Small intestine (tissue), 7 donors: ENCODE data around the gene AGAP3. TPM values are rescaled to one million over a fixed set of nuclear protein-coding genes. Genes with fewer than 3 reads are reported as not detected.
A peak's percentile ranks its signal among the peaks of the same experiment; 100 is the strongest.

Source experiments
- DNase-seq, 2 donors: peaks; one replicate each; pipeline versions ENCODE4 v3.0.0 to v3.0.0-alpha.2; 2013
- FAIRE-seq: peaks from 2 replicates; lab custom pipeline; 2012; peaks lifted over from hg19 to GRCh38; lab: Jason Lieb, UNC
- H3K27ac ChIP-seq, 3 donors: one replicate each; pipeline ENCODE4 v1.5.1; 2013; ENCODE audit warnings: low read length in 2 of 3, mild to moderate bottlenecking in 2 of 3, control low read depth in 1 of 3, inconsistent platforms in 1 of 3, low read depth in 1 of 3, moderate library complexity in 1 of 3
- H3K27me3 ChIP-seq, 3 donors: one replicate each; pipeline ENCODE4 v1.6.1; 2013; ENCODE audit warnings: low read length in 3 of 3, inconsistent platforms in 1 of 3; ENCODE audit not compliant: control insufficient read depth in 3 of 3, insufficient read depth in 3 of 3
- H3K36me3 ChIP-seq, 3 donors: one replicate each; pipeline ENCODE4 v1.6.1; 2013; ENCODE audit warnings: low read length in 3 of 3, inconsistent platforms in 1 of 3, low read depth in 1 of 3, mild to moderate bottlenecking in 1 of 3, moderate library complexity in 1 of 3; ENCODE audit not compliant: control insufficient read depth in 3 of 3, insufficient read depth in 2 of 3
- H3K4me1 ChIP-seq, 3 donors: one replicate each; pipeline ENCODE4 v1.6.1; 2013; ENCODE audit warnings: low read length in 2 of 3, inconsistent platforms in 1 of 3, low read depth in 1 of 3, mild to moderate bottlenecking in 1 of 3, moderate library complexity in 1 of 3; ENCODE audit not compliant: control insufficient read depth in 3 of 3, insufficient read depth in 2 of 3
- H3K4me3 ChIP-seq, 3 donors: one replicate each; pipeline ENCODE4 v1.5.1; 2013; ENCODE audit warnings: low read length in 3 of 3, control low read depth in 1 of 3, inconsistent platforms in 1 of 3, low read depth in 1 of 3, mild to moderate bottlenecking in 1 of 3, moderate library complexity in 1 of 3
- H3K9me3 ChIP-seq, 2 donors: one replicate each; pipeline ENCODE4 v1.6.1; 2013; ENCODE audit warnings: low read depth in 1 of 2, low read length in 1 of 2; ENCODE audit not compliant: control insufficient read depth in 2 of 2, insufficient read depth in 1 of 2
- WGBS, 3 donors: extraction: QIAGEN DNeasy Blood & Tissue Kit; methylation state at CpG; one replicate each; pipeline ENCODE4 v1.1.7; 2013; 5-methylcytosine and 5-hydroxymethylcytosine counted together
- polyA plus RNA-seq, 4 donors: library from polyadenylated mRNA; stranded (reverse) in 3 of 4; unstranded in 1 of 4; fragments of 200-250 nt in 3 of 4; fragments of 120-200 nt in 1 of 4; gene quantifications; one replicate each; pipeline versions ENCODE4 v1.2.1 to v1.2.3, GENCODE V29; 2013
- donor health status: healthy with polysubstance abuse.
- donor health status: control.
- donor health status: control.
- donor health status: Bipolar disorder and iron deficiency.
- donor health status: healthy.

AGAP3 gene
- polyA plus RNA-seq, 4 donors = 46.5 to 57.9 (median 54.4) TPM

- FAIRE-seq (no peak), DNase-seq (peak in 1 of 2 donors; percentile 73)
- Histone ChIP-seq H3K4me3 (no peak overlapping the region), H3K27me3 (no peaks in the 10 kb centered on the region), H3K27ac (no peak overlapping the region), H3K36me3 (peaks cover 0 to 86% (median 5%) of the 10 kb centered on the region in 3 donors), H3K4me1 (peaks cover 0 to 29% (median 0%) of the 10 kb centered on the region in 3 donors), H3K9me3 (no peaks in the 10 kb centered on the region)
- WGBS, 3 donors = 40 to 68% (median 48%) methylated on average over 15 to 19 of the region's 19 CpGs
Measured at GRCh38 chr7:151126491-151127137, 40.3 kb downstream of the AGAP3 start.

- FAIRE-seq = no peak
- Histone ChIP-seq H3K27ac (no peak overlapping the region), H3K4me3 (no peak overlapping the region), H3K36me3 (peaks cover 6 to 87% (median 9%) of the 10 kb centered on the region in 3 donors), H3K27me3 (no peaks in the 10 kb centered on the region), H3K4me1 (peaks cover 0 to 29% (median 0%) of the 10 kb centered on the region in 3 donors), H3K9me3 (peaks cover 0 to 11% of the 10 kb centered on the region in 2 donors)
- DNase-seq = no peak
- WGBS, 3 donors = 81 to 87% (median 85%) methylated on average over 12 to 14 of the region's 14 CpGs
Measured at GRCh38 chr7:151128144-151128543, 41.9 kb downstream of the AGAP3 start.

DNA sequence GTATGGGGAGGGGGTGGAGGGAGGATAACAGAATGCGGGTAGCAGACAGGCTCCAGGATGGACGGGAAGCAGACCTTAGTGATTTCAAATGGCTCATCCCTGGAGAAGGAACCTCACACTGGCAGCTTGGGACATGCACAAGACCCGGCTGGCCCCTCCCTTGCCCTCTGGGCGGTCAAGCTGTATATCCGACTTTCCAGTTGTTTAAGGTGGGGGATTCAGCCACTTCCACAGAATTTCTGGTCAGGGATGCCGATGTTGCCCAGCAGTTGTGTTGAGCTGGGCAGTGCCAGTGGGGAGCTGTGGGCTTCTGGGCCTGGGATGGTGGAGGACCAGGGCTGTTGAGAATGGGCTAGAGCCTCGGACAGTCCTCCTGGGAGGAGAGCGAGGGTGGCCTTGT lies 42.4 kb downstream of the AGAP3 start:
- H3K4me1 ChIP-seq = peaks cover 0 to 29% (median 0%) of the 10 kb centered on the region in 3 donors
- H3K36me3 ChIP-seq = peaks cover 6 to 87% (median 9%) of the 10 kb centered on the region in 3 donors
- DNase-seq (no peak), FAIRE-seq (no peak)
- WGBS, 3 donors = 89 to 91% (median 91%) methylated on average over 8 of the region's 8 CpGs
- H3K4me3 ChIP-seq = no peak overlapping the region
- H3K27ac ChIP-seq = no peak overlapping the region
- no peaks in the 10 kb centered on the region for H3K27me3 ChIP-seq
- H3K9me3 ChIP-seq = peaks cover 0 to 17% of the 10 kb centered on the region in 2 donors

GRCh38 chr7:151129117-151129959 lies 43.1 kb downstream of the AGAP3 start:
- peak; percentile 30 to 71 for DNase-seq

DNA sequence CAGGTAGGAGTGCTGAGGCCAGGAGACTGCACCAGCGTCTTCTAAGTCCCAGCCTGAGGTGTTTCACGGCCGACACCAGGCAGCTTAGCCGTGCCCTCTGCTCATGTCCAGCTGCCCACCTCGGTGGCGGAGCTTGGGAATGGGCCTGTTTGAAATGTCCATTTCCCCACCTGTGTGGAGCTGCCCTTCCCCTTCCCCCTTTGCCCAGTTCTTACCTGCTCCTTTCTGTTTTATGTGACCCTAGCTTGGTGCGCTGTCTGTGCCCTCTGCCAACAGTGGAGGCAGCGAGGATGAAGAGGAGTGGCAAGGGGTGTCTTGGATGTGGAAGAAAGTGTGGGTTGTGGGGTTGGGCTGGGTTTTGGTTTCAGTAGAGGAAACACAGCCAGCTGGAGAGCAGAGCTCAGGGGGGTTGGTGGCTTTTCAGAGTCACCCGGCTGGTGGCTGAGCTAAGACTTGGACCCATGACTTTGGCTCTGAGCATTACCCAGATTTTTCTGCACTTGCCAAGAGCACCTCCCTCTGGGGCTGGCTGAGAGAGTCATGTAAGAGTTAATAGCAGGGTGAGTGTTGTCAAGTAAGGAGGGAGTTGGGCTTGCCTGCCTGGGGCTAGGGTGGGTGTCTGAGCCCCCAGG lies 43.8 kb downstream of the AGAP3 start:
- Histone ChIP-seq H3K36me3 (peaks cover 6 to 88% (median 9%) of the 10 kb centered on the region in 3 donors), H3K9me3 (peaks cover 0 to 17% of the 10 kb centered on the region in 2 donors), H3K4me3 (no peak overlapping the region), H3K27ac (peak overlapping the region in 2 of 3 donors; percentile 20 to 59), H3K27me3 (no peaks in the 10 kb centered on the region), H3K4me1 (peaks cover 0 to 28% (median 0%) of the 10 kb centered on the region in 3 donors)
- no peak for DNase-seq
- 85 to 88% (median 88%) methylated on average over 9 of the region's 9 CpGs for WGBS, 3 donors
- no peak for FAIRE-seq

More at GRCh38 chr7:151129117-151129959, 43.1 kb downstream of the AGAP3 start:
- WGBS, 3 donors = 66 to 78% (median 70%) methylated on average over 23 to 28 of the region's 28 CpGs
- no peak for FAIRE-seq
- Histone ChIP-seq H3K36me3 (peaks cover 6 to 88% (median 9%) of the 10 kb centered on the region in 3 donors), H3K4me1 (peaks cover 0 to 29% (median 0%) of the 10 kb centered on the region in 3 donors), H3K4me3 (no peak overlapping the region), H3K9me3 (peaks cover 0 to 17% of the 10 kb centered on the region in 2 donors), H3K27me3 (no peaks in the 10 kb centered on the region), H3K27ac (peak overlapping the region in 2 of 3 donors; percentile 20 to 59)

GRCh38 chr7:151130741-151131157 lies 44.5 kb downstream of the AGAP3 start:
- Histone ChIP-seq H3K36me3 (peaks cover 6 to 92% (median 9%) of the 10 kb centered on the region in 3 donors), H3K27me3 (no peaks in the 10 kb centered on the region), H3K9me3 (peaks cover 0 to 17% of the 10 kb centered on the region in 2 donors), H3K4me3 (no peak overlapping the region), H3K4me1 (peaks cover 0 to 22% (median 0%) of the 10 kb centered on the region in 3 donors), H3K27ac (no peak overlapping the region)
- DNase-seq = no peak
- 93 to 97% (median 94%) methylated on average over 17 of the region's 17 CpGs for WGBS, 3 donors
- no peak for FAIRE-seq

- 81 to 83% (median 81%) methylated on average over 13 of the region's 13 CpGs for WGBS, 3 donors
- no peak for FAIRE-seq
- peaks cover 6 to 97% (median 9%) of the 10 kb centered on the region in 3 donors for H3K36me3 ChIP-seq
Measured at GRCh38 chr7:151131224-151131591, 44.9 kb downstream of the AGAP3 start.

More at GRCh38 chr7:151131224-151131591, 44.9 kb downstream of the AGAP3 start:
- peaks cover 0 to 18% (median 0%) of the 10 kb centered on the region in 3 donors for H3K4me1 ChIP-seq
- no peak for DNase-seq
- peaks cover 0 to 17% of the 10 kb centered on the region in 2 donors for H3K9me3 ChIP-seq
- no peak overlapping the region for H3K27ac ChIP-seq
- H3K27me3 ChIP-seq = no peaks in the 10 kb centered on the region
- H3K4me3 ChIP-seq = no peak overlapping the region
